H9 (cell line): ENCODE results near the gene TMEM182. TPM values are rescaled to one million over a fixed set of nuclear protein-coding genes. Genes with fewer than 3 reads are reported as not detected.

ENCODE experiments used
- DNase-seq: peaks from one replicate; pipeline ENCODE4 v3.0.0-alpha.2; 2017
- H2AFZ ChIP-seq: one replicate; pipeline ENCODE4 v1.6.1; 2013; ENCODE audit warnings: mild to moderate bottlenecking, low read length, control low read depth, moderate library complexity
- H2AK5ac ChIP-seq: 2 replicates; pipeline ENCODE4 v1.6.1; 2013; ENCODE audit warnings: low read length, control low read depth, mixed read lengths; ENCODE audit not compliant: insufficient read length
- H2BK120ac ChIP-seq: one replicate; pipeline ENCODE4 v1.6.1; 2013; ENCODE audit warnings: low read depth, mild to moderate bottlenecking, low read length, control low read depth, inconsistent platforms; ENCODE audit not compliant: poor library complexity, severe bottlenecking
- H2BK12ac ChIP-seq: 2 replicates; pipeline ENCODE4 v1.6.1; 2013; ENCODE audit warnings: low read length, control low read depth, mixed read lengths, low read depth; ENCODE audit not compliant: insufficient read length
- H2BK15ac ChIP-seq: 2 replicates; pipeline ENCODE4 v1.6.1; 2013; ENCODE audit warnings: low read depth, low read length, control low read depth
- H2BK20ac ChIP-seq: one replicate; pipeline ENCODE4 v1.6.1; 2013; ENCODE audit warnings: low read depth, mild to moderate bottlenecking, low read length, control low read depth, inconsistent platforms; ENCODE audit not compliant: poor library complexity, severe bottlenecking
- H2BK5ac ChIP-seq: 2 replicates; pipeline ENCODE4 v1.6.1; 2013; ENCODE audit warnings: low read length, control low read depth, mixed read lengths; ENCODE audit not compliant: insufficient read length
- H3K14ac ChIP-seq: 2 replicates; pipeline ENCODE4 v1.6.1; 2013; ENCODE audit warnings: low read length, control low read depth; ENCODE audit not compliant: insufficient read depth
- H3K18ac ChIP-seq: 2 replicates; pipeline ENCODE4 v1.6.1; 2013; ENCODE audit warnings: low read depth, mild to moderate bottlenecking, mixed read lengths, low read length, control low read depth; ENCODE audit not compliant: insufficient read length
- H3K23ac ChIP-seq: 2 replicates; pipeline ENCODE4 v1.6.1; 2013; ENCODE audit warnings: low read length, control low read depth, mixed read lengths, low read depth; ENCODE audit not compliant: insufficient read length
- H3K23me2 ChIP-seq: 2 replicates; pipeline ENCODE4 v1.6.1; 2013; ENCODE audit warnings: low read depth, mild to moderate bottlenecking, mixed read lengths, low read length, control low read depth; ENCODE audit not compliant: insufficient read length, poor library complexity, severe bottlenecking
- H3K27ac ChIP-seq: 2 replicates; pipeline ENCODE4 v1.5.1; 2013; ENCODE audit warnings: low read length, control low read depth, mixed read lengths, low read depth; ENCODE audit not compliant: insufficient read length
- H3K27me3 ChIP-seq: 2 replicates; pipeline ENCODE4 v1.6.1; 2013; ENCODE audit warnings: low read length, control low read depth, inconsistent platforms; ENCODE audit not compliant: insufficient read depth
- H3K4ac ChIP-seq: 2 replicates; pipeline ENCODE4 v1.6.1; 2013; ENCODE audit warnings: low read depth, mild to moderate bottlenecking, control low read depth, inconsistent platforms, low read length, moderate library complexity
- H3K4me1 ChIP-seq: 2 replicates; pipeline ENCODE4 v1.6.1; 2013; ENCODE audit warnings: low read length, control low read depth, inconsistent platforms; ENCODE audit not compliant: insufficient read depth
- H3K4me2 ChIP-seq: 2 replicates; pipeline ENCODE4 v1.6.1; 2013; ENCODE audit warnings: low read length, control low read depth, mixed read lengths; ENCODE audit not compliant: insufficient read length, insufficient read depth
- H3K56ac ChIP-seq: 2 replicates; pipeline ENCODE4 v1.6.1; 2013; ENCODE audit warnings: low read depth, mild to moderate bottlenecking, mixed read lengths, low read length, control low read depth; ENCODE audit not compliant: insufficient read length
- H3K79me1 ChIP-seq: 2 replicates; pipeline ENCODE4 v1.6.1; 2013; ENCODE audit warnings: low read depth, mild to moderate bottlenecking, moderate library complexity, low read length, control low read depth, inconsistent platforms; ENCODE audit not compliant: insufficient read depth, poor library complexity, severe bottlenecking
- H3K79me2 ChIP-seq: 2 replicates; pipeline ENCODE4 v1.6.1; 2013; ENCODE audit warnings: low read length, control low read depth, inconsistent platforms; ENCODE audit not compliant: insufficient read depth
- H3K9ac ChIP-seq: 2 replicates; pipeline ENCODE4 v1.6.1; 2013; ENCODE audit warnings: low read length, control low read depth, mixed read lengths; ENCODE audit not compliant: insufficient read length; ENCODE audit errors: extremely low read depth
- H3K9me3 ChIP-seq: one replicate; pipeline ENCODE4 v1.6.1; 2013; ENCODE audit warnings: low read depth, low read length, inconsistent platforms; ENCODE audit not compliant: control insufficient read depth
- H3T11ph ChIP-seq: one replicate; pipeline ENCODE4 v1.6.1; 2013; ENCODE audit warnings: mild to moderate bottlenecking, low read length, control low read depth, inconsistent platforms
- H4K20me1 ChIP-seq: one replicate; pipeline ENCODE4 v1.6.1; 2013; ENCODE audit not compliant: control insufficient read depth, insufficient read length, insufficient read depth
- H4K5ac ChIP-seq: 2 replicates; pipeline ENCODE4 v1.6.1; 2013; ENCODE audit warnings: low read depth, mild to moderate bottlenecking, mixed read lengths, low read length, control low read depth; ENCODE audit not compliant: insufficient read length
- H4K8ac ChIP-seq: replicated peaks from 2 replicates; pipeline ENCODE4 v1.6.1; 2013; ENCODE audit warnings: low read length, control low read depth, mixed read lengths, low read depth; ENCODE audit not compliant: insufficient read length
- H4K91ac ChIP-seq: 2 replicates; pipeline ENCODE4 v1.6.1; 2013; ENCODE audit warnings: low read depth, mild to moderate bottlenecking, moderate library complexity, mixed read lengths, low read length, control low read depth; ENCODE audit not compliant: insufficient read length
- H3K27ac Mint-ChIP-seq, 3 experiments: 2 replicates in 2 of 3; 3 replicates in 1 of 3; pipeline ENCODE4 v1.8.0; 2020 to 2021; ENCODE audit warnings: mixed read lengths in 3 of 3, mild to moderate bottlenecking in 1 of 3, moderate library complexity in 1 of 3
- H3K27me3 Mint-ChIP-seq: 2 replicates; pipeline ENCODE4 v1.8.0; 2021; ENCODE audit warnings: low read depth, mild to moderate bottlenecking, moderate library complexity, mixed read lengths
- H3K36me3 Mint-ChIP-seq, 3 experiments: 2 replicates in 2 of 3; 3 replicates in 1 of 3; pipeline ENCODE4 v1.8.0; 2020 to 2021; ENCODE audit warnings: low read depth in 3 of 3, mixed read lengths in 3 of 3; ENCODE audit not compliant: insufficient read depth in 1 of 3
- H3K4me1 Mint-ChIP-seq, 2 experiments: 2 replicates each; pipeline ENCODE4 v1.8.0; 2020; ENCODE audit warnings: mixed read lengths in 2 of 2
- H3K4me3 Mint-ChIP-seq, 2 experiments: 2 replicates in 1 of 2; 3 replicates in 1 of 2; pipeline ENCODE4 v1.8.0; 2020 to 2021; ENCODE audit warnings: mild to moderate bottlenecking in 2 of 2, mixed read lengths in 2 of 2, moderate library complexity in 1 of 2
- H3K9me3 Mint-ChIP-seq, 2 experiments: 2 replicates in 1 of 2; 3 replicates in 1 of 2; pipeline ENCODE4 v1.8.0; 2020; ENCODE audit warnings: mild to moderate bottlenecking in 2 of 2, mixed read lengths in 2 of 2, moderate library complexity in 1 of 2
- WGBS: extraction: QIAGEN DNeasy Blood & Tissue Kit; methylation state at CpG from one replicate; pipeline ENCODE4 v1.1.7; 2013; ENCODE audit warnings: missing lambda C conversion rate, low lambda C conversion rate, mixed read lengths; ENCODE audit not compliant: insufficient read length; ENCODE audit errors: extremely low coverage; 5-methylcytosine and 5-hydroxymethylcytosine counted together
- total RNA-seq: library from RNA; stranded (reverse); gene quantifications from 2 replicates; pipeline ENCODE4 v1.2.1, GENCODE V29; 2021
- TF ChIP-seq, protein P1 (sequence below): fragments of 200-600 bp; sonication (generic); conservative IDR thresholded peaks from 3 replicates; pipeline ENCODE4 v1.8.0; 2021; ENCODE audit warnings: antibody characterized with exemption, mild to moderate bottlenecking

TMEM182 gene
- total RNA-seq, 1 experiment from 2014 or later: 3.6 TPM

DNA sequence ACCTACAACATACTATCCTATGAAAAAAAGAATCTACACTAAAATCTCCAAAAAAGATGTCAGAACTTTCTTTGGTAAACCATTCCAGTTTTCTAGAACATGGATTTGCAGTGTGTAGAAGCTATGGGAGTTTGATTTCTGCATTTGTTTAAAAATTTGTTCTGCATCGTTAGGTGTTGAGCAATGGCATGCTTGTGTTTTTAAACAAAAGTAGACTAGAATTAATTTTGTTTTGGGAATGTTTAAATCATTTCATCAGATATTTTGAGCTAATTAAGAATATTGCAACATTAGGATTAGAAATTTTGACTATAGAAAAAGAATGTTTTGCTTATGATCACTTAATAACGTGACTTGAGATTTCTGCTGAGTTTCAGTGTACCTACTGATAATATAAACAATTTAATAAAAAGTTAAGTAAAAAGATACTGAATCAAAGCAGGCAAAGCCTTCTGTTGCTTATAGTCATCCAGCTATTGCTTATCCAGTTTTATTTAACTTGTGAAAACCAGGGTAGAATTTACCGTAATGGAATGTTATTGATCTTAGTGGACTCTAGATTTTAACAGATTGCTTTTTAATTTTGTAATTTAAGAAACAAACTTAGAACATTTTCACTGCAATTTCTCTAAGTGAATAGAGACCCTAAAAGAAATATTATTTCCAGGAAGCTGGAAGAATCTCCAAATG is 7.2 kb upstream of the TMEM182 start:
- Histone ChIP-seq H3K27me3 (no peaks in the 10 kb centered on the region), H3K56ac (no peak overlapping the region), H2AFZ (no peak overlapping the region), H2AK5ac (no peak overlapping the region), H3K14ac (no peak overlapping the region), H3K23me2 (no peaks in the 10 kb centered on the region), H3K9ac (no peak overlapping the region), H2BK20ac (no peak overlapping the region), H2BK12ac (no peak overlapping the region), H3K79me2 (no peaks in the 10 kb centered on the region; the same call in 1 of the 2 replicates), H3T11ph (no peak overlapping the region), H3K23ac (no peak overlapping the region), H3K4me1 (no peaks in the 10 kb centered on the region), H4K8ac (no peak overlapping the region), H3K9me3 (no peaks in the 10 kb centered on the region), H3K27ac (no peak overlapping the region), H3K18ac (no peak overlapping the region), H4K20me1 (no peaks in the 10 kb centered on the region), H3K4me2 (no peak overlapping the region), H3K79me1 (no peaks in the 10 kb centered on the region), H4K91ac (no peak overlapping the region), H2BK5ac (no peak overlapping the region), H2BK15ac (no peak overlapping the region), H4K5ac (no peak overlapping the region), H2BK120ac (no peak overlapping the region), H3K4ac (no peak overlapping the region)
- Mint-ChIP-seq H3K9me3 (no peaks in the 10 kb centered on the region), H3K4me1 (no peaks in the 10 kb centered on the region), H3K36me3 (peaks cover 0 to 2% (median 0%) of the 10 kb centered on the region in 3 experiments; a peak in 1 of 7 replicates), H3K4me3 (no peak overlapping the region), H3K27ac (no peak overlapping the region), H3K27me3 (no peaks in the 10 kb centered on the region)
- no CpG with 5 or more reads among the region's 3 CpGs for WGBS
- TF ChIP-seq, protein P1, sequence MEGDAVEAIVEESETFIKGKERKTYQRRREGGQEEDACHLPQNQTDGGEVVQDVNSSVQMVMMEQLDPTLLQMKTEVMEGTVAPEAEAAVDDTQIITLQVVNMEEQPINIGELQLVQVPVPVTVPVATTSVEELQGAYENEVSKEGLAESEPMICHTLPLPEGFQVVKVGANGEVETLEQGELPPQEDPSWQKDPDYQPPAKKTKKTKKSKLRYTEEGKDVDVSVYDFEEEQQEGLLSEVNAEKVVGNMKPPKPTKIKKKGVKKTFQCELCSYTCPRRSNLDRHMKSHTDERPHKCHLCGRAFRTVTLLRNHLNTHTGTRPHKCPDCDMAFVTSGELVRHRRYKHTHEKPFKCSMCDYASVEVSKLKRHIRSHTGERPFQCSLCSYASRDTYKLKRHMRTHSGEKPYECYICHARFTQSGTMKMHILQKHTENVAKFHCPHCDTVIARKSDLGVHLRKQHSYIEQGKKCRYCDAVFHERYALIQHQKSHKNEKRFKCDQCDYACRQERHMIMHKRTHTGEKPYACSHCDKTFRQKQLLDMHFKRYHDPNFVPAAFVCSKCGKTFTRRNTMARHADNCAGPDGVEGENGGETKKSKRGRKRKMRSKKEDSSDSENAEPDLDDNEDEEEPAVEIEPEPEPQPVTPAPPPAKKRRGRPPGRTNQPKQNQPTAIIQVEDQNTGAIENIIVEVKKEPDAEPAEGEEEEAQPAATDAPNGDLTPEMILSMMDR: no peak
- no peak for DNase-seq
